Measurements from ENCODE around the gene KLHL29. TPM values are rescaled to one million over a fixed set of nuclear protein-coding genes. Genes with fewer than 3 reads are reported as not detected.

Gene KLHL29
- total and polyA plus RNA-seq, 2 of the 13 experiments (the other 11 are each of a cell fraction or from before 2014, with no cell fraction given), result 0.01 TPM; not detected in 1

DNA sequence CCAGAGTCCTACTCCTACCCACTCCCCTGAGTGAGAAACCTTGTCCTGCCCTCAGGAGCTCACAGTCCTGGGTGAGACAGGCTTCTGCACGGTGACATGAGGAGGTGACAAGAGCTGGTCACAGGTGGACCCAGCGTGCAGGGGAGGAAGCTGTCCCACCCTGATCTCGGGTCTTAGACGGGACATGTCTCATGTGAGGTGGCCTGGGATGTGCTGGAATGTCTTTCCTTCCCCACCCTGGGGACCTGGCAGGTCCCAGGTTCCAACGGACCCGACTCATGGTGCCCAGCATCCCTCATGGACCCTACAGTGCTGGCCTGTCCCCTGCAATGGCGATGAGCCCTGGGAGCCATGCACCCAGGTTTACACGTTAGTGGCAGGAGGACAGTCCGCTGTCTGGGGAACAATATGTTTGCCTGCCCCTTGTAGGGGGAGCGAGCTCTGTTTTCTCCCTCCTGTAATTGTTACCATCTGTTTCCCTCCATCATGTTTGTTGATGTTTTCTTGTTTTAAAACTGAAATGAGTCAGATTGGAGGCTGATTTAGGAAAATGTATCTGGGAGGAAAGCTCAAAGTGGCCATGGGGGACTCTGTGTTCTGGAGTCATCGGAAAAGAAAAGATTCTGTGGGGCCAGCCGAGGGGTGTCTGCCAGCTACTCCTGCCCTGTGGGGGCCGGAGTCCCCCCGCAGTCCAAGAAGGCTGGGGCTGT is 238.1 kb downstream of the KLHL29 start (continued):
- TF ChIP-seq, protein P1, sequence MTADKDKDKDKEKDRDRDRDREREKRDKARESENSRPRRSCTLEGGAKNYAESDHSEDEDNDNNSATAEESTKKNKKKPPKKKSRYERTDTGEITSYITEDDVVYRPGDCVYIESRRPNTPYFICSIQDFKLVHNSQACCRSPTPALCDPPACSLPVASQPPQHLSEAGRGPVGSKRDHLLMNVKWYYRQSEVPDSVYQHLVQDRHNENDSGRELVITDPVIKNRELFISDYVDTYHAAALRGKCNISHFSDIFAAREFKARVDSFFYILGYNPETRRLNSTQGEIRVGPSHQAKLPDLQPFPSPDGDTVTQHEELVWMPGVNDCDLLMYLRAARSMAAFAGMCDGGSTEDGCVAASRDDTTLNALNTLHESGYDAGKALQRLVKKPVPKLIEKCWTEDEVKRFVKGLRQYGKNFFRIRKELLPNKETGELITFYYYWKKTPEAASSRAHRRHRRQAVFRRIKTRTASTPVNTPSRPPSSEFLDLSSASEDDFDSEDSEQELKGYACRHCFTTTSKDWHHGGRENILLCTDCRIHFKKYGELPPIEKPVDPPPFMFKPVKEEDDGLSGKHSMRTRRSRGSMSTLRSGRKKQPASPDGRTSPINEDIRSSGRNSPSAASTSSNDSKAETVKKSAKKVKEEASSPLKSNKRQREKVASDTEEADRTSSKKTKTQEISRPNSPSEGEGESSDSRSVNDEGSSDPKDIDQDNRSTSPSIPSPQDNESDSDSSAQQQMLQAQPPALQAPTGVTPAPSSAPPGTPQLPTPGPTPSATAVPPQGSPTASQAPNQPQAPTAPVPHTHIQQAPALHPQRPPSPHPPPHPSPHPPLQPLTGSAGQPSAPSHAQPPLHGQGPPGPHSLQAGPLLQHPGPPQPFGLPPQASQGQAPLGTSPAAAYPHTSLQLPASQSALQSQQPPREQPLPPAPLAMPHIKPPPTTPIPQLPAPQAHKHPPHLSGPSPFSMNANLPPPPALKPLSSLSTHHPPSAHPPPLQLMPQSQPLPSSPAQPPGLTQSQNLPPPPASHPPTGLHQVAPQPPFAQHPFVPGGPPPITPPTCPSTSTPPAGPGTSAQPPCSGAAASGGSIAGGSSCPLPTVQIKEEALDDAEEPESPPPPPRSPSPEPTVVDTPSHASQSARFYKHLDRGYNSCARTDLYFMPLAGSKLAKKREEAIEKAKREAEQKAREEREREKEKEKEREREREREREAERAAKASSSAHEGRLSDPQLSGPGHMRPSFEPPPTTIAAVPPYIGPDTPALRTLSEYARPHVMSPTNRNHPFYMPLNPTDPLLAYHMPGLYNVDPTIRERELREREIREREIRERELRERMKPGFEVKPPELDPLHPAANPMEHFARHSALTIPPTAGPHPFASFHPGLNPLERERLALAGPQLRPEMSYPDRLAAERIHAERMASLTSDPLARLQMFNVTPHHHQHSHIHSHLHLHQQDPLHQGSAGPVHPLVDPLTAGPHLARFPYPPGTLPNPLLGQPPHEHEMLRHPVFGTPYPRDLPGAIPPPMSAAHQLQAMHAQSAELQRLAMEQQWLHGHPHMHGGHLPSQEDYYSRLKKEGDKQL (CRISPR knock-in tag; IDR thresholded peaks at IDR 0.05; ENCODE audit: low read depth), result no peak
- TF ChIP-seq, protein P2, sequence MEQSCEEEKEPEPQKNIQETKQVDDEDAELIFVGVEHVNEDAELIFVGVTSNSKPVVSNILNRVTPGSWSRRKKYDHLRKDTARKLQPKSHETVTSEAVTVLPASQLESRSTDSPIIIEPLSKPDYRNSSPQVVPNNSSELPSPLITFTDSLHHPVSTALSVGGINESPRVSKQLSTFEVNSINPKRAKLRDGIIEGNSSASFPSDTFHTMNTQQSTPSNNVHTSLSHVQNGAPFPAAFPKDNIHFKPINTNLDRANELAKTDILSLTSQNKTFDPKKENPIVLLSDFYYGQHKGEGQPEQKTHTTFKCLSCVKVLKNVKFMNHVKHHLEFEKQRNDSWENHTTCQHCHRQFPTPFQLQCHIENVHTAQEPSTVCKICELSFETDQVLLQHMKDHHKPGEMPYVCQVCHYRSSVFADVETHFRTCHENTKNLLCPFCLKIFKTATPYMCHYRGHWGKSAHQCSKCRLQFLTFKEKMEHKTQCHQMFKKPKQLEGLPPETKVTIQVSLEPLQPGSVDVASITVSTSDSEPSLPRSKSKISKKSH (CRISPR knock-in tag; IDR thresholded peaks at IDR 0.05; ENCODE audit: borderline replicate concordance), result no peak

DNA sequence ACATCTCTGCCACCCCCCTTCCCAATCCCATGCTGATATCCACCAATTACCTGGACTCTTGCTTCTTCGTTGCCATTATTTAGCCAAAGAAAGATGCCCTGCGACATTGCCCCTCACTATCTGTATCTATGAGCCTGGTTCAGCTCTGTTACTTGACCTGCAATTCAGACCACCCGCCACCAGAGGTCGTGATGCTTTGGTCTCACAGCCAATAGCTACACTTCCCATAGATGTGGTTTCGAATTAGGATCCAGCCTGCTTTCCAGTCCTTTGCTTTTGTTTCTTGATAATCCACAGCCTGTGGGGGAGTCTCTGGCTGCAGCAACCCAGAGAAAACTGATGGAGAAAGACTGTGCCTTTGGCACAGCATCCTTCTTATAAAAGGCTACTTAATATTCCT is 239.4 kb downstream of the KLHL29 start:
- in situ Hi-C loops (cut with HindIII; ENCODE audit: extremely low pct_ligation_motif_present, low pct_unique_long_range_greater_than_20kb), result no loop called here
- 14% methylated on average over 5 of the region's 5 CpGs for WGBS (ENCODE audit: low lambda C conversion rate)
- peak; percentile 62 for ATAC-seq
- Histone ChIP-seq H3K27me3 (ENCODE audit: control insufficient read depth in 1 of 2, insufficient read depth in 2 of 2, low read length in 2 of 2) (peaks cover 0 to 12% of the 10 kb centered on the region in 2 experiments; a peak in 3 of 5 replicates), H3K79me2 (ENCODE audit: insufficient read depth, low read length) (no peaks in the 10 kb centered on the region), H3K36me3 (replicated peaks in 1 of 2; ENCODE audit: control insufficient read depth in 1 of 2, insufficient read depth in 2 of 2, low read length in 2 of 2) (no peaks in the 10 kb centered on the region), H3K4me3 (replicated peaks in 1 of 3; ENCODE audit: insufficient read depth in 1 of 3, low read depth in 2 of 3, low read length in 3 of 3) (no peak overlapping the region), H4K20me1 (ENCODE audit: insufficient read depth, low read length) (no peaks in the 10 kb centered on the region), H3K9me3 (ENCODE audit: low read length) (peaks cover 8% of the 10 kb centered on the region; the same call in 1 of the 2 replicates), H3K27ac (ENCODE audit: extremely low read length, insufficient read depth, low read length) (no peak overlapping the region), H3K4me1 (ENCODE audit: insufficient read depth, low read length) (no peaks in the 10 kb centered on the region), H2AFZ (ENCODE audit: low read length) (no peak overlapping the region), H3K4me2 (ENCODE audit: low read depth, low read length) (peak overlapping the region; percentile 18; the same call in 1 of the 2 replicates), H3K9ac (ENCODE audit: insufficient read depth, low read depth, low read length) (no peak overlapping the region)
- BruUV-seq (replicated peaks), result no TSS peak
- intact Hi-C loops (cut with micrococcal nuclease; ENCODE audit: unreplicated experiment), result loop anchor here (2.0 kb wide), 1 partner anchor 136 kb away; no protein-coding TSS in a partner anchor
- peak; percentile 51 for FAIRE-seq
- CTCF ChIA-PET (ENCODE audit: low intra/inter-chr PET ratio, low total read pairs), result no interaction called here
- POLR2A ChIA-PET, result interaction anchor here (1.0 kb wide), 1 partner anchor 34 kb away, joined by 3 read pairs; no protein-coding TSS in a partner anchor
- DNase-seq (ENCODE audit: low spot score), result peak; percentile 28
- TF ChIP-seq, protein P3, sequence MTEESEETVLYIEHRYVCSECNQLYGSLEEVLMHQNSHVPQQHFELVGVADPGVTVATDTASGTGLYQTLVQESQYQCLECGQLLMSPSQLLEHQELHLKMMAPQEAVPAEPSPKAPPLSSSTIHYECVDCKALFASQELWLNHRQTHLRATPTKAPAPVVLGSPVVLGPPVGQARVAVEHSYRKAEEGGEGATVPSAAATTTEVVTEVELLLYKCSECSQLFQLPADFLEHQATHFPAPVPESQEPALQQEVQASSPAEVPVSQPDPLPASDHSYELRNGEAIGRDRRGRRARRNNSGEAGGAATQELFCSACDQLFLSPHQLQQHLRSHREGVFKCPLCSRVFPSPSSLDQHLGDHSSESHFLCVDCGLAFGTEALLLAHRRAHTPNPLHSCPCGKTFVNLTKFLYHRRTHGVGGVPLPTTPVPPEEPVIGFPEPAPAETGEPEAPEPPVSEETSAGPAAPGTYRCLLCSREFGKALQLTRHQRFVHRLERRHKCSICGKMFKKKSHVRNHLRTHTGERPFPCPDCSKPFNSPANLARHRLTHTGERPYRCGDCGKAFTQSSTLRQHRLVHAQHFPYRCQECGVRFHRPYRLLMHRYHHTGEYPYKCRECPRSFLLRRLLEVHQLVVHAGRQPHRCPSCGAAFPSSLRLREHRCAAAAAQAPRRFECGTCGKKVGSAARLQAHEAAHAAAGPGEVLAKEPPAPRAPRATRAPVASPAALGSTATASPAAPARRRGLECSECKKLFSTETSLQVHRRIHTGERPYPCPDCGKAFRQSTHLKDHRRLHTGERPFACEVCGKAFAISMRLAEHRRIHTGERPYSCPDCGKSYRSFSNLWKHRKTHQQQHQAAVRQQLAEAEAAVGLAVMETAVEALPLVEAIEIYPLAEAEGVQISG (CRISPR knock-in tag; IDR thresholded peaks at IDR 0.05), result peak; percentile 89
- TF ChIP-seq ZMYM4 (CRISPR knock-in tag; IDR thresholded peaks at IDR 0.05) (peak; percentile 65), GTF3A (CRISPR knock-in tag; conservative IDR thresholded peaks at IDR 0.05) (no peak)
- TF ChIP-seq, protein P4, sequence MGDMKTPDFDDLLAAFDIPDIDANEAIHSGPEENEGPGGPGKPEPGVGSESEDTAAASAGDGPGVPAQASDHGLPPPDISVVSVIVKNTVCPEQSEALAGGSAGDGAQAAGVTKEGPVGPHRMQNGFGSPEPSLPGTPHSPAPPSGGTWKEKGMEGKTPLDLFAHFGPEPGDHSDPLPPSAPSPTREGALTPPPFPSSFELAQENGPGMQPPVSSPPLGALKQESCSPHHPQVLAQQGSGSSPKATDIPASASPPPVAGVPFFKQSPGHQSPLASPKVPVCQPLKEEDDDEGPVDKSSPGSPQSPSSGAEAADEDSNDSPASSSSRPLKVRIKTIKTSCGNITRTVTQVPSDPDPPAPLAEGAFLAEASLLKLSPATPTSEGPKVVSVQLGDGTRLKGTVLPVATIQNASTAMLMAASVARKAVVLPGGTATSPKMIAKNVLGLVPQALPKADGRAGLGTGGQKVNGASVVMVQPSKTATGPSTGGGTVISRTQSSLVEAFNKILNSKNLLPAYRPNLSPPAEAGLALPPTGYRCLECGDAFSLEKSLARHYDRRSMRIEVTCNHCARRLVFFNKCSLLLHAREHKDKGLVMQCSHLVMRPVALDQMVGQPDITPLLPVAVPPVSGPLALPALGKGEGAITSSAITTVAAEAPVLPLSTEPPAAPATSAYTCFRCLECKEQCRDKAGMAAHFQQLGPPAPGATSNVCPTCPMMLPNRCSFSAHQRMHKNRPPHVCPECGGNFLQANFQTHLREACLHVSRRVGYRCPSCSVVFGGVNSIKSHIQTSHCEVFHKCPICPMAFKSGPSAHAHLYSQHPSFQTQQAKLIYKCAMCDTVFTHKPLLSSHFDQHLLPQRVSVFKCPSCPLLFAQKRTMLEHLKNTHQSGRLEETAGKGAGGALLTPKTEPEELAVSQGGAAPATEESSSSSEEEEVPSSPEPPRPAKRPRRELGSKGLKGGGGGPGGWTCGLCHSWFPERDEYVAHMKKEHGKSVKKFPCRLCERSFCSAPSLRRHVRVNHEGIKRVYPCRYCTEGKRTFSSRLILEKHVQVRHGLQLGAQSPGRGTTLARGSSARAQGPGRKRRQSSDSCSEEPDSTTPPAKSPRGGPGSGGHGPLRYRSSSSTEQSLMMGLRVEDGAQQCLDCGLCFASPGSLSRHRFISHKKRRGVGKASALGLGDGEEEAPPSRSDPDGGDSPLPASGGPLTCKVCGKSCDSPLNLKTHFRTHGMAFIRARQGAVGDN (CRISPR knock-in tag; IDR thresholded peaks at IDR 0.05), result no peak

Data from HepG2 (cell line).